ENCODE measurements around the gene TTC17. TPM values are rescaled to one million over a fixed set of nuclear protein-coding genes. Genes with fewer than 3 reads are reported as not detected.

TTC17 gene
- total RNA-seq, 2 experiments from 2014 or later, result 34.4 to 37.7 TPM

GRCh38 chr11:43517518-43517917 is 158.8 kb downstream of the TTC17 start:
- Mint-ChIP-seq H3K4me3 (no peak overlapping the region), H3K27ac (no peak overlapping the region), H3K9me3 (peaks cover 10% of the 10 kb centered on the region), H3K27me3 (peaks cover 31% of the 10 kb centered on the region), H3K36me3 (no peaks in the 10 kb centered on the region), H3K4me1 (peaks cover 13% of the 10 kb centered on the region)
- DNase-seq, result no peak

GRCh38 chr11:43518408-43519160 is 159.9 kb downstream of the TTC17 start:
- peaks cover 10% of the 10 kb centered on the region for H3K9me3 Mint-ChIP-seq
- H3K4me3 Mint-ChIP-seq, result no peak overlapping the region
- peaks cover 31% of the 10 kb centered on the region for H3K27me3 Mint-ChIP-seq
- H3K27ac Mint-ChIP-seq, result no peak overlapping the region
- DNase-seq, result peak; percentile 11
- H3K4me1 Mint-ChIP-seq, result peaks cover 13% of the 10 kb centered on the region
- no peaks in the 10 kb centered on the region for H3K36me3 Mint-ChIP-seq

GRCh38 chr11:43521471-43521870 is 162.8 kb downstream of the TTC17 start:
- H3K4me3 Mint-ChIP-seq, result no peak overlapping the region
- H3K27ac Mint-ChIP-seq, result no peak overlapping the region
- H3K36me3 Mint-ChIP-seq, result no peaks in the 10 kb centered on the region
- peaks cover 12% of the 10 kb centered on the region for H3K9me3 Mint-ChIP-seq
- peaks cover 21% of the 10 kb centered on the region for H3K27me3 Mint-ChIP-seq
- H3K4me1 Mint-ChIP-seq, result peaks cover 13% of the 10 kb centered on the region
- no peak for DNase-seq

- peaks cover 10% of the 10 kb centered on the region for H3K27me3 Mint-ChIP-seq
- H3K9me3 Mint-ChIP-seq, result peaks cover 12% of the 10 kb centered on the region
- no peaks in the 10 kb centered on the region for H3K36me3 Mint-ChIP-seq
- DNase-seq, result no peak
- peaks cover 3% of the 10 kb centered on the region for H3K4me1 Mint-ChIP-seq
- no peak overlapping the region for H3K4me3 Mint-ChIP-seq
- H3K27ac Mint-ChIP-seq, result no peak overlapping the region
These were observed 164.9 kb downstream of the TTC17 start for GRCh38 chr11:43523632-43524031.

- Mint-ChIP-seq H3K4me3 (no peak overlapping the region), H3K9me3 (no peaks in the 10 kb centered on the region), H3K4me1 (no peaks in the 10 kb centered on the region), H3K27me3 (peaks cover 26% of the 10 kb centered on the region), H3K27ac (no peak overlapping the region), H3K36me3 (no peaks in the 10 kb centered on the region)
- no peak for DNase-seq
These were observed 173.3 kb downstream of the TTC17 start for GRCh38 chr11:43532041-43532440.

- peaks cover 2% of the 10 kb centered on the region for H3K9me3 Mint-ChIP-seq
- DNase-seq, result no peak
- no peaks in the 10 kb centered on the region for H3K36me3 Mint-ChIP-seq
- H3K4me1 Mint-ChIP-seq, result no peaks in the 10 kb centered on the region
- H3K27ac Mint-ChIP-seq, result no peak overlapping the region
- H3K4me3 Mint-ChIP-seq, result no peak overlapping the region
- peaks cover 65% of the 10 kb centered on the region for H3K27me3 Mint-ChIP-seq
These were observed 179.3 kb downstream of the TTC17 start for GRCh38 chr11:43537833-43538615.

GRCh38 chr11:43541993-43542392 is 183.3 kb downstream of the TTC17 start:
- DNase-seq, result no peak
- Mint-ChIP-seq H3K9me3 (peaks cover 2% of the 10 kb centered on the region), H3K4me1 (no peaks in the 10 kb centered on the region), H3K27ac (no peak overlapping the region), H3K4me3 (no peak overlapping the region), H3K27me3 (peaks cover 80% of the 10 kb centered on the region), H3K36me3 (no peaks in the 10 kb centered on the region)

- Mint-ChIP-seq H3K4me1 (no peaks in the 10 kb centered on the region), H3K27me3 (peaks cover 72% of the 10 kb centered on the region)
These were observed 184.3 kb downstream of the TTC17 start for GRCh38 chr11:43542750-43543712.

More at GRCh38 chr11:43542750-43543712, 184.3 kb downstream of the TTC17 start:
- H3K4me3 Mint-ChIP-seq, result no peak overlapping the region
- H3K27ac Mint-ChIP-seq, result no peak overlapping the region
- peaks cover 2% of the 10 kb centered on the region for H3K9me3 Mint-ChIP-seq
- no peaks in the 10 kb centered on the region for H3K36me3 Mint-ChIP-seq
- DNase-seq, result no peak

Other genes starting within 250 kb of the TTC17 start
- 100 to 1,000 TPM; 186 to 193 TPM for gene API5, start 46.9 kb upstream of the TTC17 start, total RNA-seq

Measured in activated naive CD8-positive, alpha-beta T cell treated with anti-CD3 and anti-CD28 coated beads for 36 hours (primary cell).